ENCODE measurements around the gene ADAMTS15. TPM values are rescaled to one million over a fixed set of nuclear protein-coding genes. Genes with fewer than 3 reads are reported as not detected.

ADAMTS15 gene
- total RNA-seq, 2 experiments from 2014 or later = 0.08 to 0.11 TPM

DNA sequence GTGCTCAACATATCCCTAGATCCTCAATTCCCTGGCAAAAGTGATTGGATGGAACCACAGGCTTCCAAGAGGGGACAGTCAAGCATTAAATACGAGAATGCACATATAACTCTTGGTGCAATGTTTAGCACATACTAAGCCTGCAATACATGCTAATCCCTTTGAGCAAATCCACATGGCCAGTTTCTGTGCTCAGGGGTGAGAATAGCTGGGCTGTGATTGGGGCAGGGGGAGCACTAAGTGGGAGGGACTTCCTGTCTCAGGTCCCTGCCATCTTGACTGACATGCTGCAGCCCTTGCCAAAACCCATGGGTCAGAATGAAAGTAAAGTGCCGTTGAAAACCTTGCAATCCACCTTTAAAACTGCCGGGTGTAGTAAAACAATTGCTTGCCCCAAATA, 2.7 kb upstream of the ADAMTS15 start:
- ChIA-PET POLR2A (no interaction called here), CTCF (no interaction called here)
- DNase-seq = no peak
- Histone ChIP-seq H3K36me3 (ENCODE audit: insufficient read depth, low read length) (no peaks in the 10 kb centered on the region), H3K9me3 (ENCODE audit: control insufficient read depth in 1 of 2, insufficient read depth in 1 of 2, low read length in 2 of 2) (peaks cover 0 to 7% of the 10 kb centered on the region in 2 experiments), H3K27ac (ENCODE audit: low read depth in 1 of 2, low read length in 2 of 2) (no peak overlapping the region), H3K4me3 (ENCODE audit: low read length) (no peak overlapping the region), H3K27me3 (ENCODE audit: control insufficient read depth in 1 of 2, insufficient read depth in 2 of 2, low read length in 2 of 2) (peaks cover 16 to 35% of the 10 kb centered on the region in 2 experiments), H3K4me1 (ENCODE audit: insufficient read depth, low read length) (peaks cover 13% of the 10 kb centered on the region)
- no peak for TF ChIP-seq CTCF (IDR thresholded peaks at IDR 0.05)
- peaks cover 4% of the 10 kb centered on the region for H3K4me1 Mint-ChIP-seq (ENCODE audit: low read depth)
- no peaks in the 10 kb centered on the region for H3K9me3 Mint-ChIP-seq
- ATAC-seq (ENCODE audit: poor library complexity) = no peak
- no peaks in the 10 kb centered on the region for H3K36me3 Mint-ChIP-seq (ENCODE audit: low read depth)
- H3K4me3 Mint-ChIP-seq = no peak overlapping the region
- no peak overlapping the region for H3K27ac Mint-ChIP-seq
- H3K27me3 Mint-ChIP-seq = peaks cover 38% of the 10 kb centered on the region
- intact Hi-C loops (cut with DNase I, micrococcal nuclease) = no loop called here

GRCh38 chr11:130448039-130448415, 418 bp upstream of the ADAMTS15 start:
- ChIA-PET CTCF (interaction anchor here (0.6 kb wide), 1 partner anchor 204 kb away, joined by 3 read pairs; no protein-coding TSS in a partner anchor), POLR2A (no interaction called here)
- Mint-ChIP-seq H3K9me3 (no peaks in the 10 kb centered on the region), H3K27me3 (peaks cover 55% of the 10 kb centered on the region), H3K4me1 (ENCODE audit: low read depth) (peaks cover 4% of the 10 kb centered on the region), H3K27ac (no peak overlapping the region), H3K36me3 (ENCODE audit: low read depth) (no peaks in the 10 kb centered on the region), H3K4me3 (peak overlapping the region; percentile 34)
- no peak for ATAC-seq (ENCODE audit: poor library complexity)
- Histone ChIP-seq H3K27me3 (ENCODE audit: control insufficient read depth in 1 of 2, insufficient read depth in 2 of 2, low read length in 2 of 2) (peaks cover 18 to 47% of the 10 kb centered on the region in 2 experiments), H3K9me3 (ENCODE audit: control insufficient read depth in 1 of 2, insufficient read depth in 1 of 2, low read length in 2 of 2) (peaks cover 0 to 7% of the 10 kb centered on the region in 2 experiments), H3K4me1 (ENCODE audit: insufficient read depth, low read length) (peaks cover 13% of the 10 kb centered on the region), H3K4me3 (ENCODE audit: low read length) (no peak overlapping the region), H3K27ac (ENCODE audit: low read depth in 1 of 2, low read length in 2 of 2) (no peak overlapping the region), H3K36me3 (ENCODE audit: insufficient read depth, low read length) (no peaks in the 10 kb centered on the region)
- intact Hi-C loops (cut with DNase I, micrococcal nuclease) = no loop called here
- no peak for TF ChIP-seq CTCF (IDR thresholded peaks at IDR 0.05)
- no peak for DNase-seq

GRCh38 chr11:130449310-130449990, 1.0 kb downstream of the ADAMTS15 start:
- Mint-ChIP-seq H3K4me3 (no peak overlapping the region), H3K4me1 (ENCODE audit: low read depth) (peaks cover 4% of the 10 kb centered on the region), H3K36me3 (ENCODE audit: low read depth) (no peaks in the 10 kb centered on the region), H3K27ac (no peak overlapping the region), H3K9me3 (no peaks in the 10 kb centered on the region), H3K27me3 (peaks cover 60% of the 10 kb centered on the region)
- Histone ChIP-seq H3K9me3 (ENCODE audit: control insufficient read depth in 1 of 2, insufficient read depth in 1 of 2, low read length in 2 of 2) (peaks cover 0 to 7% of the 10 kb centered on the region in 2 experiments), H3K36me3 (ENCODE audit: insufficient read depth, low read length) (no peaks in the 10 kb centered on the region), H3K27ac (ENCODE audit: low read depth in 1 of 2, low read length in 2 of 2) (no peak overlapping the region), H3K4me1 (ENCODE audit: insufficient read depth, low read length) (peaks cover 13% of the 10 kb centered on the region), H3K27me3 (ENCODE audit: control insufficient read depth in 1 of 2, insufficient read depth in 2 of 2, low read length in 2 of 2) (peaks cover 18 to 47% of the 10 kb centered on the region in 2 experiments), H3K4me3 (ENCODE audit: low read length) (no peak overlapping the region)
- CTCF ChIA-PET = no interaction called here
- DNase-seq = no peak
- TF ChIP-seq CTCF (IDR thresholded peaks at IDR 0.05) = no peak
- intact Hi-C loops (cut with DNase I, micrococcal nuclease) = no loop called here
- POLR2A ChIA-PET = no interaction called here
- ATAC-seq (ENCODE audit: poor library complexity) = no peak
